EH (cell line): ENCODE data around the gene GABBR2.
A peak's percentile ranks its signal among the peaks of the same experiment; 100 is the strongest.
"Not testable (repeated sequence)": the region's sequence is repeated elsewhere in the genome, so short reads cannot be mapped to it uniquely, and the experiment has no call there.

Experiments
- DNase-seq: peaks from one replicate; pipeline ENCODE4 v3.0.0-alpha.2; 2015; ENCODE audit warnings: low read depth

Gene GABBR2

DNA sequence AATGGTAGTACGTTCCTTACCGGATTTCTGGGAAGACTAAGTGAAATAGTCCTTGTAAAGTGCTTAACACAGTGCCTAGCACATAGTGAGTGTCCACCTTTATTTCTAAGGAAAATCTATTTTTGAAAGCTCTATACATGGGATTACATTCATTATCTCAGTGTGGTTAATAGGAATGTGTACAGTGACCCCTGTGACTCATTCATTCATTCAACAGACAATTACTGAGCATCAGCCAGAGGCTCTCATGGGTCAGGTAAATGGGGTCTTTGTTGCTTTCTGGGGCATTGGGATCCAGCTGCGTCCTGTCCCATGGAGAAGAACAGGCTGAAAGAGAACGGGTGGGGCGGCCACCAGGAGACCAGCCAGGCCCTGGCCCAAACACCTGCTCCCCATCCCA lies 227.1 kb downstream of the GABBR2 start:
- DNase-seq = peak; percentile 62

DNA sequence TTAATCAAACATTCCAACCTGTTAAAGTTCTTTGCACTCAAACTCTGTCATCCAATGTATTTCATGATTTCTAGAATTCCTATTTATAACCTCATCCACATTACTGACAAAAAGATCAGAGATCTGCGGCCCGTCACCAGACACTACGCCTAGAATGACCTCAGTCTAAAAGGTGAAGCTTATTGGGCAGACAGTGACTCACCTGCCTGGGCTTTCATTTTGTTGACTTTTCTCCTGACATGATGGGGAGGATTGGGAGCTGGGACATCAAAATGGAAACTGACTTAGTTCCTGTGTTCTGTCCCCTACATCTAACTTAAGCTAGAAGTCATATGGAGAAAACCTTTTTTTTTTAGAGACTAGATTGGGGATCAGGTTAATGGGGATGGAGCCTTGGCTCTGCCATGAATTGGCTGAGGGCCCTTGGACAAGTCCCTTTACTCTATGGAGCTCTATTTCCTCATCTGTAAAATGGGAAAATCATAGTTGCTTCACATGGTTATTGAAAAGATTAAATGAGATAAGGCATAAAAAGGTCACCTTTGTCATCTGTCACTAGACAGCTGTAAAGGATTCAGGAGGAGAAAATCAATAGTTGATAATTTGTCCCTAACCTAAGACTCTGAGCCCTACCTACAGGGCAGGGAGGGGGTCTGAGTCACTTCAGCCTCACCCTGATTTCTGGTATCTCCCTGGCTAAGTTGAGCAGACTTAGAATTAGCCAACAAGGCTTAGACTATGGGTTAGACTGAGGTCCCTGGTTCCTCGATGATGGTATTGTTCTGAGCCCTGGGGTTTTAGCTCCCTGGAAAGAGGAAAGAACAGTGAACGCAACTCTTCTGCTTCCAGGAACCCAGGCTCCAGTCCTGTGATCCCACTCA lies 228.5 kb downstream of the GABBR2 start:
- peak; percentile 52 for DNase-seq

DNA sequence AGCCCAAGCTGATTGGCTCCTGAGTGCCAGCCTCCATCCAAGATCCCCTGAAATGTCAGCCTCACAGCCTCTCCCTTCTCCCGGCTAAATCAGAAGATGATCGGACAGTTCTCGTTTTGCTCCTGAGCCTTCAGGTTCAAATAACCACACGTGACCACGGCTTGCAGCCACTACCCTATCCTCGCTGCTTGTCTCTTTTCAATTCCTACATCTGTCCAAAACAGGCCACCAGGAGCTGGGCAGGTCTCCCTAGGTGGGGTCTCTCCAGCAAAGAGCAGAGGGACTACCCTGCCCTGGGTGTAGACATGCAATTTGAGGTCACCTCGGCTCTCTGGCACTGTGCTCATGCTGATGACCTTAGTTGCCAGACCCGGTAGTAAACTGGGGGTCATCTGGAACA lies 229.3 kb downstream of the GABBR2 start:
- no peak for DNase-seq

DNA sequence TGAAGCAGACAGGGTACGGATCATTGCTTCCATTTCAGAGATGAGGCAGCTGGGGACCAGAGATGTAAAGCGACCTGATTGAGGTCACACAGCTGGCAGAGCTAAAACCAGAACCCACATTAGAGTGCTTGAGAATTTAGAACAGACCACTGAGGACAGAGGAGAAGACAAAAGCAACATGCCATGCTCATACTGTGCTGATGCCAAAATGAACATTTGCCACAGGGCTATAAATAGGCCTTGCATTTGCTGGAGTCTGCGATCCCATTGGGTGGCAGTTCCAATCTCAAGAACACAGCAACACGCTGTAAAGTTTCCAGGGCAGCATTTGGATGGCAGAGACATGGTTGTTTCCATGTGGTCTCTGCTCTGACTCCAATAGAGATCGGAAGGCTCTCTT lies 230.9 kb downstream of the GABBR2 start:
- no peak for DNase-seq

DNA sequence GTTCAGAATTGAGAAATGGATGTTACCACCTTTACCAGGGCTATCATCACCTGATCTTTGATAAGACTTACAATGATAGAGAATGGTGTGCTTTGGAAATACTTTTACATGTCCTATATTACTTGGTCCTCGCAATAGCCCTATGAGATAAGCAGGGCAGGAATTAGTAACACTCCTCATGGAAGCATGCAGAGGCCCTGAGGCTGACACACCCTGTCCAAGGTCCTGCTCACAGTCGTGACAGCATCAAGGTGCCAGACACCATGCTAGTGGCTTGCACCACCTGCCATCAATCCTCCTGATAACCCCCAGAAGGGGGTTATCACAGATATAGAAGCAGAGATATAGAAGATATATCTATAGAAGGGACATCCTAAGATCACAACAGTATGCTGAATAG lies 236.5 kb downstream of the GABBR2 start:
- DNase-seq = no peak

DNA sequence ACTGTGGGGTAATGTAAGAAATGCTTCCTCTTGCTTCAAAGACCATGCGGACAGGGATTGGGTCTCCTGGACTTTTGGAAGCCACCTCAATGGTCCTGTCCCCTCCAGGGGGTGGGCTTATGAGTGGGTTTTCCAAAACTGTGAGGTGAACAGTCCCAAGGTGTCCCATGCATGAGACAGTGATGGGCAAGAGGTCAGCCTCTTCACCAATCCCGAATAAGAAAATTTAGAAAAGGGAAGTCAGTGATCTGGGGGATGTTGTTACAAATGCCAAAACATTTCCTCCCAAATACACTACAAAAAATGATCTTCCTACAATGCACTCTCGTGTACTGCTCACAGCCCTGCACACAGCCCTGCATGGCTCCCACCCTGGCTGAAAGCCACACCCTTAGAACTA lies 237.6 kb downstream of the GABBR2 start:
- no peak for DNase-seq

DNA sequence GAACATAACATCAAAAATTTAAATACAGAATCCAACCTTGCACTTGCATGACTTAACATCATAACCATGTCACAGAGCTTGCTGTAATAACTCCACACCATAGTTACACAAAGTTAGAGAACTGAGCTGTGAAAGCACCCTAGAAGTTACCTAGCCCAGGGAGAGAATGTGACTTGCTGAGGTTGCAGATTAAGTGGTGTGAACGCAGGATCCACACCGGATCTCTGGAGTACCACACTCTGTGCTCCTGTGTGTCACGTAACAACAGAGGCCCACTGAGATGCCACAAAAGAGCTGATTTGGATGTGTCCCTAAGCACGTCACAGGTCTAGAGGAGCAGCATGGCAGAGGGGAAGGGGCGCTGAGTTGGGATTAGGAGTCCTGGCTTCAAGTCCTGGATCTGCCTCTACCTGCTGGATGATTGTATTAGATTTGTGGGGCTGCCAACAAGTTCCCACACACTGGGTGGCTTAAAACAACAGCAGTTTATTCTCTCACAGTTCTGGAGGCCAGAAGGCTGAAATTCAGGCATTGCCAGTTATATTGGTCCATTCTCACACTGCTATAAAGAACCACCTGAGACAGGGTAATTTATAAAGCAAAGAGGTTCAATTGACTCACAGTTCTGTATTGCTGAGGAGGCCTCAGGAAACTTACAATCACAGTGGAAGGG lies 240.0 kb downstream of the GABBR2 start:
- no peak for DNase-seq

DNA sequence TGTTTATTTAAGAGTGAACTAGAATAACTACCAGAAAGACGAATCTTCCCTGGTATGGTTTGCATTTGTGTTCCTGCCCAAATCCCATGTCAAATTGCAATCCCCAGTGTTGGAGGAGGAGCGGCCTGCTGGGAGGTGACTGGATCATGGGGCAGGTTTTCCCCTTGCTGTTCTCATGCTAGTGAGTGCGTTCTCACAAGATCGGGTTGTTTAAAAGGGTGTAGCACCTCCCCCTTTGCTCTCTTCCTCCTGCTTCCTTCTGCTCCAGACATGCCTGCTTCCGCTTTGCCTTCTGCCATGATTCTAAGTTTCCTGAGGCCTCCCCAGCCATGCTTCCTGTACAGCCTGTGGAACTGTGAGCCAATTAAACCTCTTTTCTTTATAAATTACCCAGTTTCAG lies 242.9 kb downstream of the GABBR2 start:
- peak; percentile 27 for DNase-seq

DNA sequence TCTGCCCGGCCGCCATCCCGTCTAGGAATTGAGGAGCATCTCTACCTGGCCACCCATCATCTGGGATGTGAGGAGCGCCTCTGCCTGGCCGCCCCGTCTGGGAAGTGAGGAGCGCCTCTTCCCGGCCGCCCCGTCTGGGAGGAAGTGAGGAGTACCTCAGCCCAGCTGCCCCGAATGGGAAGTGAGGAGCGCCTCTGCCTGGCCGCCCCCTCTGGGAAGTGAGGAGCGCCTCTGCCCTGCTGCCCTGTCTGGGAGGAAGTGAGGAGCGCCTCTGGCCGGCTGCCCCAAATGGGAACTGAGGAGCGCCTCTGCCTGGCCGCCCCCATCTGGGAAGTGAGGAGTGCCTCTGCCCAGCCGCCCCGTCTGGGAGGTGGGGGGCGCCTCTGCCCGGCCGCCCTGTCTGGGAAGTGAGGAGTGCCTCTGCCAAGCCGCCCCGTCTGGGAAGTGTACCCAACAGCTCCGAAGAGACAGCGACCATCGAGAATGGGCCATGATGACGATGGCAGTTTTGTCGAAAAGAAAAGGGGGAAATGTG lies 244.5 kb downstream of the GABBR2 start:
- DNase-seq = not testable (repeated sequence)

DNA sequence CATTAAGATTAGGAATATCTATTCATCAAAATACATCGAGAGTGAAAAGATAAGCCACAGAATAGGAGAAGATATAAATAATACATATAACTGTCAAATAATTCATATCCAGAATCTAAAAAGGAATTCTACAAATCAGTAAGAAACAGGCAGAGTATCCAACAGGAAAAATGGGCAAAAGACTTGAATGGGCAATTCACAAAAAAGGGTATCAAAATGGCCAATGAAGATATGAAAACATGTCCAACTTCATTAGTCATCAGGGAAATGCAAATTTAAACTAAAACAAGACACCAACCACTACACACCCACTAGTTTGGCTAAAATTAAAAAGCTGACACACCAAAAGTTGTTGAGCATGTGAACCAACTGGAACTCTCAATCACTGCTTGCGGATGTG lies 246.4 kb downstream of the GABBR2 start:
- DNase-seq = no peak

DNA sequence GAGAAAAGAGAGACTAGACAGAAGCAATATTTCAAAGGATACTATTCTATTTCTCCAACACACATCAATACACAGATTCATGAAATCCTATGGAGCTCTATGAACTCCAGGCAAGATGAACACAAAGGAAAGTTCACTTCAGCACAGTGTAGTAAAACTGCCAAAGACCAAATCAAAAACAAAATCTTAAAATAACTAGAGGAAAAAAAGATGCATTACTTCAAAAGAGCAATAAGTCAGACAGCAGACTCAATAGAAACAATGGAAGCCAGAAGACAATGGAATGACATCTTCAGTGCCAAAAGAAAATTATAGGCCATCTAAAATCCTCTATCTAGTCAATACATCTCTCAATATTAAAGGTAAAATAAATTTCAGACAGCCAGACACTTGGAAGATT lies 248.0 kb downstream of the GABBR2 start:
- no peak for DNase-seq

DNA sequence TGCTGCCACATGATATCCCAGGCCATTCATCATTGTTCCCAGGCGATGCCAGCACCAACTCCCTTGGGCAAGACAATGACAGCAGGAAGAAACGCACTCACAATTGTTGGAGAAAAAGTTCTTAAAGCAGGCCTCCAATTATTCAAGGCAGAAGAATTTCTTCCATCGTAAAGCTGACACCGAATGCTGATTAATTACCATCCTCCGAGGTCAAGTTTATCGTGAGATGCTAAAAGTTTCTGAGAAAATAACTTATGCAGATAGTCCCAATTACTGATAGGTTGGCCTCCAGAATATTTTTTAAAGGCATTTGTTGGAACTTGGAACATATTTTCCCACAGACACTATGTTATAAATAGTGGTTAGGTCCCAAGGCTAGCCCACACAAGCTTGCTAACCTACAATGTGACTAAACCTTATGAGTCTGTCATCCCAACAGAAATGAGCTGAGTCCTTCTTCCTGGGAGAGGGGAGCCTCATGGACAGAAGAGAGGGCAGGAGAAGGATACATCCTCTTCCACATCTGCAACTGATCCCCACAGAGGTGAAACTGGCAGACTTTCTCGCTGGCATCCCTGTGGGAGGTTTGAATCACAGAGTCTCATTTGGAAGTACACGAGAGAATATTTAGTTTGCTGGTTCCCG lies 250.9 kb downstream of the GABBR2 start:
- DNase-seq = peak; percentile 68

DNA sequence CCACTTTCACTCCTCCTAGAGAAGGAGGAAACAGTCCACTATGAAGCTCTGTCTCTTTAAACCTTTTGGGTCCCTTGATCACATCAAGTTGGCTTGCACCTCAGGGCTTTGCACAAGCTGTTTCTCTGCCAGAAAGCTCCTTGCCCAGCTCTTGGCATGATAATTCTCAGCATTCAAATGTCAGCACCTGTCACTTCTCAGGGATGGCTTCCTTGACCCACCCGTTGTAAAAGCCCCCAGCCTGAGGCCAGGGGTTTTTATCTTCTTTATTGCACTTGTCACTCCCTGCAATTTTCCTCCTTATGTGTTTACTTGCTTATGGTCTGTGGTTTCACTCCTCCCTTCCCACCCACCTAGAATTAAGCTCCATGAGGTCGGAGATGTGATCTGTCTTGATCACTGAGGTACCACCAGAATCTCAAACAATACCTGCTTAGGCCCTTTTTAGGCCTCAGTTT lies 252.6 kb downstream of the GABBR2 start:
- no peak for DNase-seq

DNA sequence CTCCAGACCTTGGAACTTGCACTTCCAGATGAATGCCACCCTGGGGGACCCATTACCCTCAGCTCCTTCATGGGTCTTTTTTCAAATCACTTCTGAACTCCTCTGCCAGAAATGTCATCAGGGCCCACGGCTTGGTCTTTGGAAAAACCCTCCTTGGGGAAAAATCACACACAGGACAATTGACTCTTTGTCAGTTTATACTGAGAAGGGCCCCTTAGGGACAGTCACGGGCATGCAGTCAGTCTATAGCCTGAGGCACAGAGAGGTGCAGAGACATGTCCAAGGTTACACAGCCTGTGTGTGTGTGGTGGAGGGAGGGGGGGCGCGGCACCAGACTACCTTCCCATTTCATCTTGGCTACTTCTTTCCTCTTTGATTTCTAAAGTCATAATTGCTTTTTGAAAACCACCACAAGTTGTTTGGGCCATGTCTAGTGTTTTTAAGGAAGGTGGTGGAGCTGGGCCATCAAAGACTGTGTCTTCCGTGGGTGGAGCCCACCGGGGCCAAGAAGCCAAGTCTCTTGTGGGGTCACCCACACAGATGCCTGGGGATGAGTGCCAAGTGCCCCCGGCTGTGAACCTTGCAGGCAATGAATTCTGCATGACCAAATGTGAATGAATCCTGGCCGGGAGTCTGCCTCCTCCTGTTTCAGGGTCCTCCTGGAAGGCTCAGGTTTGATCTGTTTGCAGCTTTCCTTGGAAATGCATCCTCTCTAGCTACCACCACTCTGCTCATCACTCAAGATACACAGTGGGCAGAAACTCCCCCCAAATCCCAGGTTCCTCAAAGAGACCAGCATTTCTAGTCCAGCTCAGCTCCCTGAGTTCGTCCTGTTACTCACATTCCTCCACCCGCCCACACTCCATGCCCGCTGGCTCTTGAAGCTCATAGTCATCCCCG lies 253.2 kb downstream of the GABBR2 start:
- peak; percentile 72 for DNase-seq

DNA sequence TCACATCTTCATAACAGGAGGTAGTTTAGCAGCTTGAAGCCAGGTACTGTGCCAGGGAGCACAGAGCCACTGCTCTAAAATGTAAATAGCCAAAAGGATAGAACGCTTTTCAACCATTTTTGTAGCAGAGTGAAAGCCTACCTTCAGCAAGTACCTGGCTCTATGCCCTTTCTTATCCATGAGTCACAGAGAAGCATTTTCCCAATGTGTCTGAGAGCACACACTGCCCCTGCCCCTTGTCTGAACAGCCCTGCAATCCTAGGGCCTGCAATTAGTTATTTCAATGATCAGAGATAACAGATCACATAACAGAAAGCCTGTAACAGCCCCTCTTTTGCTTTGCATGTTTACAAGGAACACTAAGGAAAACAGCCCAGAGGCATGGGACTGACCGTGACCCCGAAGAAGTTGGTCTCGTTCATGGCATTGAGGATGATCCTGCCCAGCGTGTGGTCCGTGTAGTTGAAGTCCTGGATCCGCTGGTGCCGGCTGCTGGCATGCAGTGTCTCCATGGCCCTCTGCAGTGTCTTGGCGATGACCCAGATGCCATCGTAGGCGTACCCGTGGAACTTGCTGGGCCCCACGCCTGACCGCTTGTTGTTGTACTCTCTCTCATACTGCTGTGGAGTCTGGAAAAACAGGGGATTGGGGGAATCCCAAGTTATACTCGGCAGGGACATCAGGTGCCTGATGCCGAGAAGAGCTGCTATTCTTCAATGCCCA lies 255.0 kb downstream of the GABBR2 start:
- peak; percentile 50 for DNase-seq

DNA sequence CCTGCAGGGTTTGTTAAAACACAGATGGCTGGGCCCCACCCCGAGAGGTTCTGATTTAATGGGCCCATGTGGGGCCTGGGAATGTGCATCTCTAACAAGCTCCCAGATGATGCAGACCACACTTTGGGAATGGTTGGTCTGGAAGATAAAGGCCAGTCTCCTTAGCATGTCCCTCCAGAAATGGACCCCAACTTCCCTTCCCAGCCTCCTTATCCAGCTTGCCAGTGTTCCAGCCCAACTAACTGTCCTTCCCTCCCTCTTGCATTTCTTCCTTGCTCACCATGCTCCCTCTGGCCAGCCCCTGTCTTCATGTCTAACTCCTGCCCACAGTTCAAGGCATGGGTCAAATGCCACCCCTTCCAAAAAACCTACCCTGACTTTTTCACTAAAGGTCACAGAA lies 257.2 kb downstream of the GABBR2 start:
- no peak for DNase-seq

DNA sequence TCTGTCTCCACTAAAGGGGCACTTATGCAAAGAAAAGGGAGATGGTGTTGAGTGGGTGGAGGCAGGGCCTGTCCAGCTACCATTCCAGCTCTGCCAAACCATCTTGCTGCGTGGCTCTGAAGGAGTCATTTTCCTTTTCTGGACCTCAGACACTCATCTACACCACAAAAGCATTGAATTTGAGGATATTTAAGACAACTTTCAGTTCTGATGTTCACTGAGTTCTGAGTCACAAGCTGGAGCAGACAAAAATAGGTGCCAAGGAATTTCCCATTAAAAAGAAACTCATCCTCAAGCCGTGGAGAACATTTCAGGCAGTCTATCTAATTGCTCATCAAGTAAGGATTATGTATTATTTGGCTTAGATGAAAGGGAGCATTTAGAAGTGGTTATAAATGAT lies 258.2 kb downstream of the GABBR2 start:
- peak; percentile 85 for DNase-seq

DNA sequence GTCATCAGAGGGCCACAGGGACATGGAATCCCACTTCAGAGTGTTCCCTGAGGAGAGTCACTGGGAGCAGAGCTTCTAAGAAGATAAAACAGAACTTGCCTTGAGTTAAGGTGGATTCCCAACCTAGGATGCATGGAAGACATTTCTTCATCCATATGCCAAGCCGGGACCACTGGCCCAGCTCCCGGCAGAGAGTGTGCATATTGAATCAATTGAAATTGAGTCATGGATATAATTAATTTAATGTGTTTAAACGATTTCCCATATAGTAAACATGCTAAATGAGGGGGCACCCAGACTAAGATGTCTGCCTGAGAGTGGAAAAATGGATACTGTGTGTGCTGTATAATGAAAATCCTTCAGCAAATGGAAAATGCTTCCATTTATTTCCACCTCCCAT lies 258.9 kb downstream of the GABBR2 start:
- DNase-seq = no peak

DNA sequence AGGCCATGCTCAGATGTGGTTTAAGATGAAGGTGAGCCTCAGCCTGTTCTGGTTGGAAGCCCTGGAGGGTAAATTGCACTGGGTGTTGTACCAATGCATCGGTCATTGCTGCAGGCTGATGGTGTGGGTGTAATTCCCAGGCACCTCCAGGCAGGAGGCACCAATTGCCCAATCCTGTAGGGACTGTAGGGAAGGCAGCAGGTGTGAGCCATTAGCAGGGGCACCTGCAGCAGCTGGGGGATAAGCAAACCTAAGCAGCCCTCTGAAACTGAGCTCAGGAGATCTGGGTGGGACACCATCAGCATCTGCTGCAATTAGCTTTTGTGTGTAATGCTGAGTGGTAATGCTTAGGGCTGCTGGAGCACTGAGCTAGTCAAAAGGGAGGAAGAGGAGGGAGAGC lies 263.2 kb downstream of the GABBR2 start:
- DNase-seq = no peak

DNA sequence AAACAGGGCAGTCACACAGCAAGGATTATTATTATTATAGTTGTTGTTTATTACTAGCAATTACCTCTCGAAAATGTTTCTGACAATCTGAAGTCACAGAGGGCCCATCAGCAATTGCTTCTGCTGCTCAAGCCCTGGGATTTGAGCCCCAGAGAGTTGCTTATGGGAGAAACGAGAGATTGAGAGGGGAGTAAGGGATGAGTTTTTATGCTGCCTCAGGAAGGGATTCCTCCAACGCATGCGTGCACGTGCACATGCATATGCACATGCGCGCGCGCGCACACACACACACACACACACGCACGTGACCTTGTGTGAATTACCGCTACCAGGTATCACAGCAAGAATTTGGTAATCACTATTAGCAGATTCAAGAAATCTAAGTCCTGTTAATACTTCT lies 264.1 kb downstream of the GABBR2 start:
- DNase-seq = no peak

DNA sequence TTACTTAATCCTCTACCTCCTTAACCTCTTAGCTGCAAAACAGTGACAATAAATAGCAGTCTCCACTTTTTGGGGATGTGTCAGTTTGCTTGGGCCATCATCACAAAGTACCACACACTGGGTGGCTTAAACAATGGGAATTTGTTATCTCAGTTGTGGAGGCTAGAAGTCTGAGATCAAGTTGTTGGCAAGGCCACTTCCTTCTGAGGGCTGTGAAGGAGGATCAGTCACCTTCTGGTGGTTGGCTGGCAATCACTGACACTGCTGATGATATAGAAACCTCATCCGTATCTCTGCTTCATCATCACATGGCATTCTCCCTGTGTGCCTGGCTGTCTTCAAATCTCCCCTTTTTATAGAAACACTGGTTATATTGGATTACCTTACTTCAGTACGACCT lies 266.2 kb downstream of the GABBR2 start:
- no peak for DNase-seq
